Caki2 (cell line): ENCODE data around the gene SENP7. TPM values are rescaled to one million over a fixed set of nuclear protein-coding genes. Genes with fewer than 3 reads are reported as not detected.
A peak's percentile ranks its signal among the peaks of the same experiment; 100 is the strongest.
"Not testable (repeated sequence)": the region's sequence is repeated elsewhere in the genome, so short reads cannot be mapped to it uniquely, and the experiment has no call there.

Experiments
- DNase-seq: peaks from one replicate; pipeline ENCODE4 v3.0.0-alpha.2; 2015; ENCODE audit warnings: low read depth
- in situ Hi-C: cut with HindIII; loops from 2 replicates; pipeline ENCODE4 v1.10.0; 2016; ENCODE audit warnings: low sequenced_read_pairs, low pct_unique_long_range_greater_than_20kb, mixed read lengths
- total RNA-seq: library from RNA; depleted of rRNA; stranded (reverse); fragments of >200 nt; shearing (Covaris generic); gene quantifications from 2 replicates; pipeline ENCODE4 v1.2.3, GENCODE V29; 2014; ENCODE audit warnings: low replicate concordance; rRNA removed

SENP7 gene
- 1.2 and 2.7 TPM in 2 replicates for total RNA-seq

- DNase-seq, result peak; percentile 88
- in situ Hi-C loops, result no loop called here
These were observed at the start of gene SENP7 for GRCh38 chr3:101512646-101513418. SENP7 (minus strand) TSS chr3:101513212; CDS start chr3:101513130, 82 bp downstream.

- in situ Hi-C loops, result no loop called here
These were observed 48.8 kb upstream of the SENP7 start, which contains the start of gene TRMT10C for GRCh38 chr3:101561630-101562328. TRMT10C (plus strand) TSS chr3:101561868; CDS start chr3:101564782, 2,914 bp downstream.

GRCh38 chr3:101556064-101556463 lies 43.1 kb upstream of the SENP7 start:
- no peak for DNase-seq
- in situ Hi-C loops, result no loop called here

More at GRCh38 chr3:101561630-101562328, 48.8 kb upstream of the SENP7 start, which contains the start of gene TRMT10C:
- DNase-seq, result peak; percentile 88

- DNase-seq, in situ Hi-C loops: not testable (repeated sequence)
These were observed 40.4 kb upstream of the SENP7 start for GRCh38 chr3:101553381-101553780.

GRCh38 chr3:101551359-101552081 lies 38.5 kb upstream of the SENP7 start:
- DNase-seq, in situ Hi-C loops: not testable (repeated sequence)

DNA sequence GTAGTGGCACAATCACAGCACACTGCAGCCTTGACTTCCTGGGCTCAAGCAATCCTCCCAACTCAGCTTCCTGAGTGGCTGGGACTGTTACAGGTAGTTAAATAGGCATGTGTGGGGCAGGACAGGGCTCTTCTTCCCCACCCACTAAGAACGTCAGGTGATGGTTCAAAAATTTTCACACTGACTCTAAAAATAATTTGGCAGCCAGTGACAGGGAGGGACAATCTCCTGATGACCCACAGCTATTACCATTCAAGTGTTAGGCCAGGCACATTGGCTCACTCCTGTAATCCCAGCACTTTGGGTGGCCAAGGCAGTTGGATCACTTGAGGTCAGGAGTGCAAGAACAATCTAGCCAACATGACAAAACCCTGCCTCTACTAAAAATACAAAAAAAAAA lies 36.5 kb upstream of the SENP7 start:
- in situ Hi-C loops, result no loop called here
- DNase-seq, result no peak

GRCh38 chr3:101548527-101549105 lies 35.6 kb upstream of the SENP7 start:
- DNase-seq, result no peak
- in situ Hi-C loops, result no loop called here

DNA sequence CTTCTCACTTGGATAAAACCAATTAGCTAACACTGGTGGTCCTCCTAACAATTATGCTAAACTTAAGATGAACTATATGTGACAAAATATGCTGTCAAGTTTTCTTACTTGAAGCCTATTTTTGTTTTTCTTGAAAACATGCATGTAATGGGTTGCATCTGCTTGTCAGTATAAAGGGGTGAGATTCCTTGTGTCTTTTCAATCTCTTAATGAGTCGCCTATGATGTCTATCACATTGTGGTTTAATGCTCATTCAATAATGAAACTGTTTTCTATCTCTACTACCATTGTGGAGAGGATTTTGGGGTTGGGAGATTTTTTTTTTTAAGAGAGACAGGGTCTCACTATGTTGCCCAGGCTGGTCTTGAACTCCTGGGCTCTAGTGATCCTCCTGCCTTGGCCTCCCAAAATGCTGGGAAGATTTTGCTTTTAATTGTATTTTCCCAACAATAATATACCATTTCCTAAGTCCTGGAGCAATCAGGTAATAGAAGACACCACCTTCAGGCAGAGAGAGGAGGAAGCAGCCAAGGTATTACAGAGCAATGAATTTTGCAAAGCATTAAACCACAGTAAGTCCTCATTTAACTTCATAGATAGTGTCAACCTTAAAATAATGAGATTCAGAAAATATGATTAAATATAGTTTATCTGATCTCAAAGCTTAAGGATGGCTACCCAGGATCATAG lies 31.3 kb upstream of the SENP7 start:
- in situ Hi-C loops, result no loop called here
- no peak for DNase-seq

- DNase-seq, result no peak
- in situ Hi-C loops, result no loop called here
These were observed 29.9 kb upstream of the SENP7 start for GRCh38 chr3:101542957-101543356.

- DNase-seq, in situ Hi-C loops: not testable (repeated sequence)
These were observed 23.9 kb upstream of the SENP7 start for GRCh38 chr3:101536955-101537354.

DNA sequence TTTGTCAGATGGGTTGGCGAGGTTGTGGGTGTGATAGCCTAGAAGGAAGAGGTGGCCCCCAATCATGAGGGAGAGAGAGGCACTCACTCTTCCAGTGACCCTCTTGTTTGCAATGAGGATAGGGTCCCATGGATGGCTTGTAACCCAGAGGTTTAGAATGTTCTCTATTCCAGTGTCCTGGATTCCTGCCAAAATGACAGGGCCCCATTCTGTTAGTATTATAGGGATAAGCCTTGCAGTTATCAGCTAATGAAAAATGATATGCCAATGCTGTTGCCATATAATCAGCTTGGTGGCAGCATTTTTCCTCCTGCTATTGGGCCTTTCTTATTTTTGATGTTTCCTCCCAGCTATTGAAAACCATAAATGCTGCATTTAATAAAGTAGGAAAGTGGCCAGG lies 23.3 kb upstream of the SENP7 start:
- in situ Hi-C loops, result no loop called here
- DNase-seq, result no peak

DNA sequence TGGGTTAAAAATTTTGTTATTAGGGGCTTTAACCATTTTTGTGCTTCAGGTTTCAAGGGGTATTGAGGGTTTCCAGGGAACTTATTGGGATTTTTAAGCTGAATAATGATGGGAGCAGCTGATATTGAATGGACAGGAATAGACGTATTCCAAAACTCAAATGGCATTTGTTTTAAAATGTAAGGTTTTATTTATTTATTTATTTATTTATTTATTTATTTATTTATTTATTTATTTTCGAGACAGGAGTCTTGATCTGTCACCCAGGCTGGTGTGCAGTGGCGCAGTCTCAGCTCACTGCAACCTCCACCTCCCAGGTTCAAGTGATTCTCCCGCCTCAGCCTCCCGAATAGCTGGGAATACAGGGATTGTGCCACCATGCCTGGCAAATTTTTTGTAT lies 22.2 kb upstream of the SENP7 start:
- no peak for DNase-seq
- in situ Hi-C loops, result no loop called here

DNA sequence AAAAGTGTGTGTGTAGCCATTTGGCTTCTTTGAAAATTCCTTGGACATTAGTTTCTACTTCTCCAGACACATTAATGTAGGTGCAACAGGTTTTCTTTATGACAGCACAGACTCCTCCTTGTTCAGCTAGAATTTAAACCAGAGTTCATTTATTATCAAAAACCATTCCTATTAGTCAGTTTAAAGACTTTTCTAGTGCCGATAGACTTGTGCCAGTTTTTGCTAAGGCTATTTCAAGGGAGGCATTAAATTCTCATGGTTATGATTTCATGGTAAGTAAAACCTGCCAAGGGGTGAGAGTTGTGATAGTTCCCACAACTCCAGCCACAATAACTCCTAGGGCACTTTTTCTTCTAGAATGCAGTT lies 20.6 kb upstream of the SENP7 start:
- DNase-seq, result no peak
- in situ Hi-C loops, result no loop called here

DNA sequence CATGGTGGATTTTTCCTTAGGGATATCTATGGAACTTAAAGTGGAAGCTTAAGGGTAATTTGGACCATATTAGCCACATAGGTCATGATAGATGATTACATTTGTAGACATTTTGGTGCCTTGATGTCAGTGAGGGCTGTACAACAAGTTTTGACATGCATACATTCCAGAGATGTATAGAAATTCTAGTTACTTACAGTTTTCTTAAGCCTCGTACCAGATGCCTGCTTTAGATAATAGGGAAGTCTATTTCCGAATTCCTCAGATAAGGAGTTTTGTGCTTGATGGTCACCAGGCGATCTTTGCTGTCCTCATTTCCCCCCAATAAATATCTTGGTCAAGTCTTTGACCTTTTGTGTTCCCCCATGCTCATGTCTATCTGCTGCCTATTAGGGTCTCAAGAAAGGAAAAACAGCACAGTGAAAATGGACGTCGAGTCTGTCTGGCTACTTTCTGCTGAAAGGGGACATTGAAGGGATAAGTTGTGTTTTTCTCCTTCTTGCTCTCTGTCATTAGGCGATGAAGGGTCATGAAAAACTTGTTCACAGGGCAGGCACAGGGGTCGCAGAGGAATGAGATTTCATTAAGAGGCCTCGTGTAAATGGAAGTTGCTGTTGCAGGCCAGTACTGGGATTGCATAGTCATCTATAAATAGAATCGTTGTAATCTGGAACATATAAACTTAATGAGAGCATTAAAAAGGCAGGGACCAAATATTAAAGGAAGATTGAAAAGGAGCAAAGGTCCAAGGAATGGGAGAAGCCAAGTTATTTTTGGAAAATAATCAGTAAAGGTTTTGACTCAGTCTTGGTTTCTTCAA lies 20.0 kb upstream of the SENP7 start:
- no peak for DNase-seq
- in situ Hi-C loops, result no loop called here

DNA sequence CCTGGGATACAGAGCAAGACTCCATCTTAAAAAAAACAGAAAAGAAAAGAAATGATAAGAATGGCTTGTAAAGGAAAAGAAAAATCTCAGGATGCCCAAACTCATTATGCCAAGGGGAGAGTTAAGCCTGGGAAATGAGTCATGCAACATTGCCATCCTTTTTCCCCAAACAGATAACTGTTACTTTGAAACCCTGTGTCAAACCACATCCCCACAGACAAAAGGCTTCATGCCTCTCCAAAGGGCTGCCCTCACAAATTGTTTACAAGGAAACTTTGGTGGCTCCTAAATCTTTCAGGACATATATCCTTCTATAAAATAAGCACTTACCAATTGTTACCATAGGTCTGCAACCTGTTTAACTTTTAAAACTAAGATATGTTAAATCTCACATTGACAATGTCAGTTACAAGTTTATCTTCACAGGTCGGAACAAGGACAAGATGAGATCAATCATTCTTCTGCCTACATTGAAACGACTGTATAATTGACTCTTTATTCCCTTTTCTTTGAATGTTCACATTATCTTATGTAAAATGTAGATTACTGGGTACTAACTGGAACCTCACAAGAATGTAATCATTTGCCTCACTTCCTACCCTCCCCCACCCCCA lies 18.6 kb upstream of the SENP7 start:
- DNase-seq, result no peak
- in situ Hi-C loops, result no loop called here

GRCh38 chr3:101530686-101531047 lies 17.7 kb upstream of the SENP7 start:
- in situ Hi-C loops, result no loop called here

More at GRCh38 chr3:101530686-101531047, 17.7 kb upstream of the SENP7 start:
- DNase-seq, result no peak
